ENCODE data around the gene PDPK1.
A peak's percentile ranks its signal among the peaks of the same experiment; 100 is the strongest.

Gene PDPK1

DNA sequence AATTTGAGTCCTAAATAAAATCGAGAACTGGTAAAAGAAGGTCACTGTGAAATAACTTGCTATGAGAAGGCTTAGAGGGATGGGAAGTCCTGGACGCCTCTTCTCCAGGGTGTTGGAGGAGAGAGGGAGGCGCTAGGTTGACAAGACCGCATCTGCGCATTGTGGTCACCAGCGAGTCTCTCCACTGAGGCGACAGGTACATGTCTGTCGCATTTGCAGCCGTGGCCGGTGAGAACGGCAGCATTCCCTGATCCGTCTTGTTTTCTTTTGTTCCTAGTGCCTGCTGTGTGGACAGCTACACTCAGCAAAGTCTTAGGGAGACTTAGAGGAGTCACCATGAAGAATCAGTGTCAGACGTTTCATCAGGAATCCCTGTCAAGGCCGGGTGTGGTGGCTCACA lies 32.1 kb upstream of the PDPK1 start:
- DNase-seq (ENCODE audit: insufficient read length, low spot score) (no peak), FAIRE-seq (no peak)

DNA sequence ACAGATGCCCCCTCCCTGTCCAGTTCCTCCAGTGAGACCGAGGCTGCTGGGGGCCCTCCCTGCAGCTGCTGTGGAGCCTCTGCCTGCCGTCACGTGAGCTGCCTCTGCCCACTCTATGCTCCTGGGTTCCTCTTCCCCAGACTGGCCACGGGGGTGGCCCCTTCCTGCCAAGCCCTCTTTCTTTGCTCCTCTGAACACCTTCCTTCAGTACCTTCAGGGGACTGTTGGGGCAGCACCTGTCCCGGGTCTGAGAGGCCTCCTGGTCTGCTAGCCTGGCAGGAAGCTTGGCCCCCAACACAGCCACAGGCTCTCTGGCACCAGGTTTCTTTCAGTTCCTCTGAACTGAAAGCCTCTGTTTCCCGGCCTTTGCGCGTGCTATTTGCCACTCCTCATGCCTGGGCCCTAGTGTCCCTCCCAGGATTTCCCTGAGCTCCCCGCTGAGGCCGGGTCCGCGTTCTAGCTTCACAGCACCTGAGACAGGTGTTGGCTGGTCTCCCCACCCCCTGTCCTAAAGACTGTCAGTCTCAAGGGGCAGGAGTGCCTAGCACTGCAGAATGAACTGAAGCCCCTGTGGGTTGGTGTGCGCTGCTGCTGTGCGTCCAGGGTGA lies 30.7 kb upstream of the PDPK1 start:
- DNase-seq (ENCODE audit: insufficient read length, low spot score) (peak; percentile 81), FAIRE-seq (peak; percentile 93)

DNA sequence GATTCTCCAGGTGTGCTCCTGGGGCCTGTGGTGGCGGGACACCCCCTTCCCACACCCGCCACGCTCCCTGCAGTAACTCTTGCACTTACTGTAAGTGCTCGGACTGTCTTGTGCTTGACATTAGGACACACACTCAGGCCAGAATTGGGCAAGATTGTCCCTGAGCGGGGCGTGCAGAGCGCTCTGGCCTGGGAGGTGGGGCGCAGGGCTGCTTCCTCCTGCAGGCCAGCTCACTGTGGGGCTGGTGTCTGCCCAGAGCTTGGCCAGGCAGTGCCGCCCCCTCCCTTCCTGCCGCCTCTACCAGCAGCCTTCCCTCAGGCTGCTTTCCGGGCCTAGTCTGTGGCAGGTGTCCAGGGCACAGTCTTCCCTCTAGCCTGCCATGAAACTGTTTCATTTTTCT lies 30.2 kb upstream of the PDPK1 start:
- no peak for FAIRE-seq
- no peak for DNase-seq (ENCODE audit: insufficient read length, low spot score)

GRCh38 chr16:2508722-2509400 lies 29.0 kb upstream of the PDPK1 start:
- DNase-seq (ENCODE audit: insufficient read length, low spot score): no peak
- no peak for FAIRE-seq

- FAIRE-seq (no peak), DNase-seq (ENCODE audit: insufficient read length, low spot score) (no peak)
Measured at GRCh38 chr16:2511128-2511800, 26.6 kb upstream of the PDPK1 start.

DNA sequence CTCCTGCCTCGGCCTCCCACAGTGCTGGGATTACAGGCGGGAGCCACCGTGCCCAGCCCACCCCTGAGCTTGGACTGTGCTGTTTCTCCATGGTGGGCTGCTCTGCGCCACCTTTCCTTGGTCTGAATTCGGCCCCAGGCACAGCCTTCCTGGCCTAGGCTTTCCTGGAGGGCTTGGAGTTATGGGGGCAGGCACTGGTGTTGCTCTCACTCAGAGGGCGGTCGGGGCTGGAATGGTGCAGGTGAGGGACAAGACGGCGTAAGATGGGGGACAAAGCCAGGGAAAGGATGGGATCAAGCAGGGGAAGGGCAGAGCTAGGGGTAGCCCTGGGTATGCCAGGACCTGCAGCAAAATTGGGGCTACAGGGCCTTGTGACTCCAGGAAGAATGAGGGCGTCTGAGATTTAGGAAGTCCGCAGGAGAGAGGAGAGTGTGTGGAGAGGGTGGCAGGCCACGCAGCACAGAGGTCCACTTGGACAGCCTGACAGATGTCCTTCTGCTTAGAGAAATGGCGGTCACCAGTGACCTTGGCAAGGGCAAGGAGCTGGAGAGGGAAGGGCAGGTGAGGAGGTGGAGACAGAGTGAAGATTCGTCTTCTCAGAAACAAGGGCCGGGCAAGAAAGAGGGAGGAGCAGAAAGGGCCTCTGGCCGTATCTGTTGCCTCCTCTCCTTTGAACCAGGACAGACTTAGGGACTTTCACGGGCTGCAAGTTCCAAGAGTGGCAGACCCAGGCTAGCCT lies 25.7 kb upstream of the PDPK1 start:
- no peak for DNase-seq (ENCODE audit: insufficient read length, low spot score)

DNA sequence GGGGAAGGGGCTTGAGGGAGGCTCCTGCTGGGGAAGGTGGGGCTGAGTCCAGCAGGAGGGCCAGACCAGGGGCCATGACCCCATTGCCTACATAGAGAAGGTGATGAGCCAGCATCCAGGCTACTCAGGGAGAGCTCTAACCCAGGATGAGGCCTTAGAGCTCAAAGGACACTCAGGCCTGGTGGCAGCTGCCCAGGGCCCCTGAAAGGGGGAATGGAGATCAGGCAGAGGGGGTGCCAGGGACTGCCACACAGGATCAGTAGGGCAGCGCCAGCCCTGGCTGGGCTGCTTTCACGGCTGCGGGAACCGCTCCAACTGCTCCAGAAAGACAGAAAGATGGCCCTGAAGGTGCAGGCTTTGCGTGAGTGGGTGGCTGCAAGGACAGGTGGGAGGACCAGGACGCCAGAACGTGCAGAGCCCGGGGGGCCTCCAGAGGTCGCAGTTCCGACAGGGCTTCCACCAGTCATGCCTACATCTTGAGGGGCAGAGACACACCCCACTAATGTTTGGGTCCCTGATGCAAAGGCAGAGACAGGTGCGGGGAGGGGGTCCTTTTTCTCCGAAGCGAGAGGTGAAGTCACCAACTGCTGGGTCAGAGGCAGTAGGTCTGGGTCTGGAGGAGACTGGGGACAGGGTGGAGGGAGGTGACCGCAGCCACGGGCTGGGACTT lies 25.0 kb upstream of the PDPK1 start:
- no peak for DNase-seq (ENCODE audit: insufficient read length, low spot score)
- FAIRE-seq: no peak

More for the DNA sequence above, 25.7 kb upstream of the PDPK1 start:
- FAIRE-seq: no peak

DNA sequence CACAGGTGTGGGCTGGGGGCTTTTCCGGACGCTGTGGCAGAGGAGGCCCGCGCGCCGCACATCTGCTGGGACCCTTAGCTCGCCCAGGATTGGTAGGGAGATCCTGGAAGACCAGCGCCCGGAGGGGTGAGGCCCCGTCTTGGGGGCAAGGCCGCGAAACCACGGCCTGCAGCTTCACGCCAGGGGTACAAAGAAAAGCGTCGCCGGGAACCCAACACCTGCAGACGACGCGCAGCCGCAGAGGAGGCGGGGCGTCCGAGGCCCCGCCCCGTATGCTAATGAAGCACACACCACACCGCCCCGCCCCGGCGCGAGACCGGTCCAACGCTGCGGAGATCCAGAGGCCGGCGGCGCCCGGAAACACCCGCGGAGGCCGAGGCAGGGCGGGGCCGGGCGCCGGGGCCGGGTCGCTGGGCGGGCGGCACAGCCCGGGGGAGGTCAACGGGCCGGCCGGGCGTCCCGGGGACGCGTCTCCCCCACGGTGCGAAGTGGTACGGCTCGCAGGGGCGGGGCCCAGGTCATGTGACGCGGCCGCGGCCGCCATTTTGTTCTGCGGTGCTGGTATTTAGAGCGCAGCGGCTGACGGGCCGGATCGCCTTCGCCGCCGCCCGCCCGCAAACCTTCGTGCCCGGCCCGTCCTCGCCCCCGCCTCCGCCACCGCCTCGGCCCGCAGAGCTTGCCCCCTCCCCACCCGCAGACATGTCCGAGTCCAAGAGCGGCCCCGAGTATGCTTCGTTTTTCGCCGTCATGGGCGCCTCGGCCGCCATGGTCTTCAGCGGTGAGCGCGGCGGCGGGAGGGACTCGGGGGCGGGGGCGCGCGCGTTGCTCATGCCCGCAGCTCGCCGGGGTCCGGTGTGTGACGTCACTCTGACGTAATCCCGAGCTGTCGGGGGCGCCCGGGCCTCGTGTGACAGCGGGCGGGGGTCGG lies 24.2 kb upstream of the PDPK1 start, which contains the start of gene ATP6V0C:
Gene ATP6V0C (plus strand): TSS at position 548 of the 928 bp plus-strand sequence. CDS start 152 bp downstream, at position 700.
- peak; percentile 95 for DNase-seq (ENCODE audit: insufficient read length, low spot score)
- FAIRE-seq: peak; percentile 88

DNA sequence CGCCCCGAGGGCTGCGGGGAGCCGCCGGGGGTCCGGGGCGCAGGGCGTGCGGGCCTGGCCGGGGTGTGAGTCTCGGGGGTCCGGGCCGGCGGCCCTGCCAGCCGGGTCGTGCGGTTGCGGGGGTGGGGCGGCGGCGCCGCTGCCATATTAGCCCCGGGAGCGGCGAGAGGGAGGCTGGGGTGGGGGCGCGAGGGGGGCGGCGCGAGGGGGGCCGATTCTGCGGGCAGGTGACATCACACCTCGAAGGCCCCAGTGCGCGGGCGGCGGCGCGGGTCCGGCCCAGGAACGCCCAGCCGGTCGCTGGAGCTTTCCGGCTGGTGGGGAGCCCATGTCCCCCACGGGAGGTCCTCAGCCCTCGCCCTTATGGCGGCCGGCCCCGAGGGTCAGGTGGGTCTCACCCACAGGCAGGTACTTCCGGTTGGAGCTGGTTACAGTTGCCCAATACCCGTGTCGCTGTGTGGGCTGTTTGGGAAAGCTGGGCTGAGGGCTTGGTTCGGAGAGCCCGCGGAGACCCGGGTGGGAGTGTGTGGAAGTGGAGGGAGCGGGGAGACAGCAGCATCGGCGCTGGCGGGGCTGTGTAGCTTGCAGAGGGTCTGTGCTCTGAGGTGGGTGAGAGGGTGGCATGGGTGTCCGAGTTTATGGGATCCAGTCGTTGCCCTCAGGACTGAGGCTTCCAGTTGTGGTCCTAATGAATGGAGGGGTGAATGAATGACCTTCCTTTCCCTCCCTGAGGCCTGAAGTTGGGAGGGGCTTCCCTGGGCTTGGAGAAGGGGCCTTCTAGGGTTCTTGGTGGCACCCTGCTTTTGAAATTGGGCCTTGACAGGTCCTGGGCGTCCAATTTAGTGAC lies 23.3 kb upstream of the PDPK1 start:
- FAIRE-seq: no peak
- DNase-seq (ENCODE audit: insufficient read length, low spot score): no peak

DNA sequence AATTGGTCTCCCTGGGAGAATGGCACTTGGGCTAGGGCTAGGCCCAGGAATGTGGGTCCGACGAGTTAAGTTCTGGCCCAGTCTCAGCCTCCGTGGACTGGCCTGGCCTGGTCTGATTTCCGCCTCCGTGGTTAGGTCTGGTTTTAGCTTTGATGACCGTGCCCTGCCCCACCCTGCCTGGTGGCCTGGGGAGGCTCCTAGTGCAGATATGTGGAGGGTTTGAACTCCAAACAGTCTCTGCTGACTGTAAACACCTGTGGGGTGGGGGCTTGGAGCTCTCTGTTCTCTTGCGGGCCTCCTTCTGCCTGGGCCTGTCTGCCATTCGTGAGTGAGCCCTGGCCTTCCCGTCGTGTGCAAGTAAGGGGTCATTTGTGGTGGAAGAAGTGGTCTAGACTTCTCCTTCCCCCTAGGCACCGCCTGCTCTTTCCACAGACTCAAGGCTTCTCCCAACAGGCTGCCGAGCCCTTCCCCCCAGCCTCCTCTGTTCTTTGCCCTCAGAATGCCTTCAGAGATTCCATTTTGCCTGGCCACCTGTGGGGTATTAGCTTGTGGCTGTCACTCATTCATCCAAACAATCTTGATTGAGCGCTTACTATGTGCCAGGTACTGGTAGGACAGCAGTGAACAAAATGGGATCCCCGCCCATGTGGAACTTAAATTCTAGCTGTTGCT lies 22.5 kb upstream of the PDPK1 start:
- FAIRE-seq: no peak
- no peak for DNase-seq (ENCODE audit: insufficient read length, low spot score)

DNA sequence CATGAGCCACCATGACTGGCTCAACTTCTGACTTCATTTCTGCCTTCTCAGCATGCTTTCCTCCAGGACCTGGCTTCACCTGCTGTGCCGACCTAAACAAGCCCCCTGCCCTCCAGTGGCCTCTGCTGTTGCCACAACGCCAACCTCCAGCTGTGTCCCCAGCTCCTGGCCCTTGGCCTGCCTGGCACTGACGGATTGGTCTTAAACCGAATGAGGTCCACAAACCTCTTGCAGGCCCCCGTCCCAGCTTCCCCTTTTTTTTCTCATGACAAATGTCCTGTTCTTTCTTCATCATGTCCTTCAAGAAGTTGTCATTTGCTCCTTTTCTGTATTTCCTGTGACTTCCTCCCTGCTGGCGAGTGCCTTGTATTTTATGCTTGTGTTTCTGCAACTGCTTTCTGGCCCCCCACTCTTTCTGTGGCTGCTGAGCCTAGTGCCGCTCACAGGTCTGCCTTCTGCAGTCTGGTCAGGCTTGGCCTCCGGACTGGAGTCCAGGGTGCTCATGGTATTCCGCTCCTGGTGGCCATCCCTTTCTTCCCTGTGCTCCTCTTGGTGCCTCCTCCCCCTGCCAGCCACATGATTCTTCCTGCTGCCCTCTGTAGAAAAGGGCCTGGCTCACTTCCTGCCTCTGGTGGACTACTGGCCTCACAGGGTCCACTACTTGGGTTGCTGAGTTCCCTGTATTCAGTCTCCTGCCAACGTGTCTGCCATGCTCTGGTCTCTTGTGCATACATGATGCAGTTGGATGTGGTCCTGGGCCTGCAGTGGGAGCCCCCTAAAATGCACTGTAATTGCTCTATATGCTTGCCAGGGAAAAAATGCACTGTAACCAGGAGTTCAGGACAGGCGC lies 21.2 kb upstream of the PDPK1 start:
- no peak for DNase-seq (ENCODE audit: insufficient read length, low spot score)
- no peak for FAIRE-seq

GRCh38 chr16:2517954-2518605 lies 19.7 kb upstream of the PDPK1 start:
- no peak for FAIRE-seq
- DNase-seq (ENCODE audit: insufficient read length, low spot score): no peak

DNA sequence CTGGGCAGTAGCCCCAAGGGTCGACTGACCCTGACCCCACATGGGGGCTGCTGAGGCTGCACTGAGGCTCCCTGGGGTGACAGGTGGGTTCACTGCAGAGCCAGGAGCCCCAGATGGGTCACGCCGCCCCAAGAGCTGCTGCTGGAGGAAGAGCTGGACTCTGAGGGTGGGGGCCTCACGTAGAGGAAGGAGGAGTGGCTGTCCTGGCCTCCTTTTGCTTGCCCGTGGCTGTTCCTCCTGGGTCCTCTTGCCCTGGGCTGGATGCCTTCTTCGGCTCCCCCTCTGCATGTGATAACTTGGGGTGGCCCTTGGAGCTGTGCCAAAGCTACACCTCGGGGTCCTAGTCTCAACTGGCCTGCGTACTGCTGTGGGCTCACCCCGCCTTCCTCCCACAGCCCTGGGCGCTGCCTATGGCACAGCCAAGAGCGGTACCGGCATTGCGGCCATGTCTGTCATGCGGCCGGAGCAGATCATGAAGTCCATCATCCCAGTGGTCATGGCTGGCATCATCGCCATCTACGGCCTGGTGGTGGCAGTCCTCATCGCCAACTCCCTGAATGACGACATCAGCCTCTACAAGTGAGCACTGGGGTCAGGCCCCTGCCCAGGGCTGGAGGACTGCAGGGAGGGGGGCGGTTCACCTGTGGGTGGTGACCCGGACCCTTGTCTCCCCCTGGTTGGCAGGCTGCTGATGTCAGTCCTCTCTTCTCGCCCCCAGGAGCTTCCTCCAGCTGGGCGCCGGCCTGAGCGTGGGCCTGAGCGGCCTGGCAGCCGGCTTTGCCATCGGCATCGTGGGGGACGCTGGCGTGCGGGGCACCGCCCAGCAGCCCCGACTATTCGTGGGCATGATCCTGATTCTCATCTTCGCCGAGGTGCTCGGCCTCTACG lies 18.8 kb upstream of the PDPK1 start:
- no peak for FAIRE-seq

GRCh38 chr16:2519711-2520080 lies 18.1 kb upstream of the PDPK1 start:
- DNase-seq (ENCODE audit: insufficient read length, low spot score): no peak
- FAIRE-seq: no peak

More for the DNA sequence above, 18.8 kb upstream of the PDPK1 start:
- DNase-seq (ENCODE audit: insufficient read length, low spot score): no peak

DNA sequence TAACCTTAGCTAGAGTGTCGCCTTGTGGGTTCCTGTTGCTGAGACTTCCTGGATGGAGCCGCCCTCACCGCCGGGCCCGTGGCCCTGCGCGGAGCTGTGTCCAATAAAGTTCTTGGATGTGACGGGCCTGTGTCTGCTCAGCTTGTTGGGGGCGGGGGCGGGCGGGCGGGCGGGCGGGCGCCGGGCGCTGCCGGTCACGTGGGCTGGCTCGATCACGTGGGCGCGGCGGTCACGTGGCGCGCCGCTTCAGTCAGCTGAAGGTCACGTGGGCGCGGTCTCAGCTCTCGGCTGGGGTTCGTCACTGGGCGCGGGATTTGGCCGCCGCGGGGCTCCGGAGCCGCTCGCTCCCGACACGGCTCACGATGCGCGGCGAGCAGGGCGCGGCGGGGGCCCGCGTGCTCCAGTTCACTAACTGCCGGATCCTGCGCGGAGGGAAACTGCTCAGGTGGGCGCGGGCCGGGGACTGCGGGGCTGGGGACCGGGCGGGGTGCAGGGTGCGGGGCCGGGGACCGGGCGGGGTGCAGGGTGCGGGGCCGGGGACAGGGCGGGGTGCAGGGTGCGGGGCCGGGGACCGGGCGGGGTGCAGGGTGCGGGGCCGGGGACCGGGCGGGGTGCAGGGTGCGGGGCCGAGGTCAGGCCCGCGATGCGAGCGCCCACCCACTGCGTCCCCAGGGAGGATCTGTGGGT lies 17.6 kb upstream of the PDPK1 start, which contains the start of gene AMDHD2:
Gene AMDHD2 (plus strand): TSS at position 275 of the 687 bp plus-strand sequence. CDS start 88 bp downstream, at position 363.
- FAIRE-seq: peak; percentile 63
- DNase-seq (ENCODE audit: insufficient read length, low spot score): peak; percentile 99

Measured in GM19239 (cell line).